NCI-H2107 treated with DMSO at 0.1 percent for 48 hours (cell line): ENCODE measurements around the gene DNAJA3.
A peak's percentile ranks its signal among the peaks of the same experiment; 100 is the strongest.
"Not testable (repeated sequence)": the region's sequence is repeated elsewhere in the genome, so short reads cannot be mapped to it uniquely, and the experiment has no call there.

ENCODE experiments used
- DNase-seq: peaks from one replicate; lab custom pipeline; 2025; ENCODE audit not compliant: unreplicated experiment; lab: John Stamatoyannopoulos, UW

Gene DNAJA3

GRCh38 chr16:4386951-4387565 lies 38.6 kb upstream of the DNAJA3 start:
- DNase-seq, result no peak

GRCh38 chr16:4387781-4388180 lies 37.9 kb upstream of the DNAJA3 start:
- no peak for DNase-seq

- DNase-seq, result no peak
Measured at GRCh38 chr16:4388271-4389021, 37.2 kb upstream of the DNAJA3 start.

- DNase-seq, result no peak
Measured at GRCh38 chr16:4389051-4389955, 36.4 kb upstream of the DNAJA3 start.

- no peak for DNase-seq
Measured at GRCh38 chr16:4390266-4391260, 35.1 kb upstream of the DNAJA3 start.

- no peak for DNase-seq
Measured at GRCh38 chr16:4391631-4392381, 33.9 kb upstream of the DNAJA3 start.

- no peak for DNase-seq
Measured at GRCh38 chr16:4392382-4393239, 33.1 kb upstream of the DNAJA3 start.

- no peak for DNase-seq
Measured at GRCh38 chr16:4393240-4393600, 32.4 kb upstream of the DNAJA3 start.

GRCh38 chr16:4393850-4394249 lies 31.8 kb upstream of the DNAJA3 start:
- DNase-seq, result not testable (repeated sequence)

- DNase-seq, result no peak
Measured at GRCh38 chr16:4395055-4395726, 30.5 kb upstream of the DNAJA3 start.

- DNase-seq, result no peak
Measured at GRCh38 chr16:4399001-4399730, 26.5 kb upstream of the DNAJA3 start.

- DNase-seq, result no peak
Measured at GRCh38 chr16:4401094-4401501, 24.6 kb upstream of the DNAJA3 start.

GRCh38 chr16:4401510-4401909 lies 24.2 kb upstream of the DNAJA3 start:
- DNase-seq, result no peak

- DNase-seq, result peak; percentile 30
Measured at GRCh38 chr16:4402439-4403132, 23.1 kb upstream of the DNAJA3 start.

- no peak for DNase-seq
Measured at GRCh38 chr16:4403133-4403949, 22.3 kb upstream of the DNAJA3 start.

GRCh38 chr16:4404247-4404966 lies 21.3 kb upstream of the DNAJA3 start:
- no peak for DNase-seq
